Fibroblast of pulmonary artery (primary cell): Measurements from ENCODE around the gene ZNF3.

Source experiments
- DNase-seq: peaks from one replicate; pipeline ENCODE4 v3.0.0-alpha.2; 2010; ENCODE audit warnings: low read depth
- H3K4me3 ChIP-seq: replicated peaks from 2 replicates; pipeline ENCODE4 v1.5.1; 2011; ENCODE audit warnings: low read depth, mild to moderate bottlenecking, control low read depth, low read length, moderate library complexity
- TF ChIP-seq, protein P1 (sequence below): IDR thresholded peaks from 2 replicates; pipeline ENCODE4 v1.5.1; 2011; ENCODE audit warnings: mild to moderate bottlenecking, control low read depth, low read length, inconsistent platforms; ENCODE audit errors: missing control alignments

Gene ZNF3

DNA sequence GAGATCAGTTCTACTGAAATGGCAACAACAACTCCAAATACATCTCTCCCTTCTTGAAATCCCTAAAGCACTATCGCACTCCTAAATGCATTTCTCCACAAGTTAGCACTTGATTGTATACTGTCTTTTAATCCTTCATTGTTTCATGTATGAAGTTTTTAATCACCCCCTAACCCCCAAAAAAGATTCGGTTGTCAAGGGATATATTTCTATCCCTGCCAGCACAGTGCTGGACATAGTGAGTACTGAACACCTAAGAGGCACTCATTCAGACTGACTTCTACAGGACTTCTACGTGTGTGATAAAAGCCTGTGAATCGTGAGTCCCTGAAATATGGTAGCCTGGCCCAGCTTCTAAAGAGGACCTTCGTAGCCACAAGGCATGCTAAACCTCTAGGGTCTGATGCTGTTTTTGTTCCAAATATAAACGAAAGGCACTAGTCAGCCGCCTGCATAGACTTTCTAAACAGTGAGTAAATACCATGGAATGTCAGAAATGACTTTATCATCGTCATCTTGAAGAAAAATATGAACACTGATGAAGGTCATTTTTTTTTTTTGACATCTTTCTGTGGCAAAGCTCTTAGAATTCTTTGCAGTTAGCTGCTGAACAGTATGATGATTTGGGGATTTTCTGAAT is 46.5 kb downstream of the ZNF3 start:
- peak; percentile 27 for DNase-seq
- no peak overlapping the region for H3K4me3 ChIP-seq
- TF ChIP-seq, protein P1, sequence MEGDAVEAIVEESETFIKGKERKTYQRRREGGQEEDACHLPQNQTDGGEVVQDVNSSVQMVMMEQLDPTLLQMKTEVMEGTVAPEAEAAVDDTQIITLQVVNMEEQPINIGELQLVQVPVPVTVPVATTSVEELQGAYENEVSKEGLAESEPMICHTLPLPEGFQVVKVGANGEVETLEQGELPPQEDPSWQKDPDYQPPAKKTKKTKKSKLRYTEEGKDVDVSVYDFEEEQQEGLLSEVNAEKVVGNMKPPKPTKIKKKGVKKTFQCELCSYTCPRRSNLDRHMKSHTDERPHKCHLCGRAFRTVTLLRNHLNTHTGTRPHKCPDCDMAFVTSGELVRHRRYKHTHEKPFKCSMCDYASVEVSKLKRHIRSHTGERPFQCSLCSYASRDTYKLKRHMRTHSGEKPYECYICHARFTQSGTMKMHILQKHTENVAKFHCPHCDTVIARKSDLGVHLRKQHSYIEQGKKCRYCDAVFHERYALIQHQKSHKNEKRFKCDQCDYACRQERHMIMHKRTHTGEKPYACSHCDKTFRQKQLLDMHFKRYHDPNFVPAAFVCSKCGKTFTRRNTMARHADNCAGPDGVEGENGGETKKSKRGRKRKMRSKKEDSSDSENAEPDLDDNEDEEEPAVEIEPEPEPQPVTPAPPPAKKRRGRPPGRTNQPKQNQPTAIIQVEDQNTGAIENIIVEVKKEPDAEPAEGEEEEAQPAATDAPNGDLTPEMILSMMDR = no peak

DNA sequence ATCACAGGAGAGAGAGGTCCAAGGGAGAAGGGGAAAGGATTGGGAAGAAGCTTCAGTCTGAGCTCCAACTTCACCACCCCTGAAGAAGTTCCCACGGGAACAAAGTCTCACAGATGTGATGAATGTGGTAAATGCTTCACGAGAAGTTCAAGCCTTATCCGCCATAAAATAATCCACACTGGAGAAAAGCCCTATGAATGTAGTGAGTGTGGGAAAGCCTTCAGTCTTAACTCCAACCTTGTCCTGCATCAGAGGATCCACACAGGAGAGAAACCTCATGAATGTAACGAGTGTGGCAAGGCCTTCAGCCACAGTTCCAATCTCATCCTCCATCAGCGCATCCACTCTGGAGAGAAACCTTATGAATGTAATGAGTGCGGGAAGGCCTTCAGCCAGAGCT is 48.0 kb downstream of the ZNF3 start:
- H3K4me3 ChIP-seq = no peak overlapping the region
- TF ChIP-seq, protein P1 = no peak
- no peak for DNase-seq

DNA sequence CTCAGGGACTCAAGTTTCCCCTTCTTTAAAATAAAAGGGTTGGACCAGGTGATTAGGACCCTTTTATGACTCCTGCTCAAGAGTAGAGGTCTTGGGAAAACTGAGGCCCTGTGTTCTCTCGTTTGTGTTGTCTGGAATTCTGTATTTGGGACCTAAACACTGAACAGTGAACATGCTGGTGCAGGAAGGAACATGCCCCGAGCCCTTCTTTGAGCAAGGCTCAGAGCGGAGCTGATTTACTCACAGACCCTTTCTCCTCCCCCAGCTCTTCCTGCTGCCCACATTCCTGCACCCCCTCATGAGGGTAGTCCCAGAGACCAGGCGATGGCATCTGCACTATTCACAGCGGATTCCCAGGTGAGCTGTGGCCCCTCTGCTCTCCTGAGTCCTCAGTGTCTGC is 51.9 kb downstream of the ZNF3 start:
- DNase-seq = no peak
- TF ChIP-seq, protein P1 = no peak
- H3K4me3 ChIP-seq = no peak overlapping the region

DNA sequence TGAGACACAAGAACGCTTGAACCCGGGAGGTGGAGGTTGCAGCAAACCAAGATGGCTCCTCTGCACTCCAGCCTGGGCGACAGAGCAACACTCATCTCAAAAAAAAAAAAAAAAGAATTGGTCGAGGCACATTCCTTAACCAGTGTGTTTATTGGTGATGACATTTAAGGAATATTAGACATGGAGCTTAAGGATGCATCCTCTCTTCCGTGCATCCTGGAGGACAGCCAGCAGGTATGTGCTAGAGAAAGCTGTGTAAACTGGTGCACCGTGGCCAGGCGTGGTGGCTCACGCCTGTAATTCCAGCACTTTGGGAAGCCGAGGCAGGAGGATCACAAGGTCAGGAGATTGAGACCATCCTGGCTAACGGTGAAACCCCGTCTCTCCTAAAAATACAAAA is 54.3 kb downstream of the ZNF3 start:
- H3K4me3 ChIP-seq = no peak overlapping the region
- no peak for DNase-seq
- TF ChIP-seq, protein P1 = no peak

DNA sequence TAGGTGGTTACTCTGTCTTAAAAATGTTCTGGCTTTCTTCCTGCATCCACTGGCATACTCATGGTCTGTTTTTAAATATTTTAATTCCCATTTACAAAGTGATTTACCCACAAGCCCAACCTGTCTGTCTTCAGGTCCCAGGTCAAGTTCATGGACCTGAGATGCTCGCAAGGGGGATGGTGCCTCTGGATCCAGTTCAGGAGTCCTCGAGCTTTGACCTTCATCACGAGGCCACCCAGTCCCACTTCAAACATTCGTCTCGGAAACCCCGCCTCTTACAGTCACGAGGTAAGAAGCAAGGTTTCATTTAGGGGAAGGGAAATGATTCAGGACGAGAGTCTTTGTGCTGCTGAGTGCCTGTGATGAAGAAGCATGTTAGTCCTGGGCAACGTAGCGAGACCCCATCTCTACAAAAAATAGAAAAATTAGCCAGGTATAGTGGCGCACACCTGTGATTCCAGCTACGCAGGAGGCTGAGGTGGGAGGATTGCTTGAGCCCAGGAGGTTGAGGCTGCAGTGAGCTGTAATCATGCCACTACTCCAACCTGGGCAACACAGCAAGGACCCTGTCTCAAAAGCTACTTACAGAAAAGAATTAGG is 57.4 kb downstream of the ZNF3 start:
- H3K4me3 ChIP-seq = no peak overlapping the region
- TF ChIP-seq, protein P1 = no peak
- no peak for DNase-seq

DNA sequence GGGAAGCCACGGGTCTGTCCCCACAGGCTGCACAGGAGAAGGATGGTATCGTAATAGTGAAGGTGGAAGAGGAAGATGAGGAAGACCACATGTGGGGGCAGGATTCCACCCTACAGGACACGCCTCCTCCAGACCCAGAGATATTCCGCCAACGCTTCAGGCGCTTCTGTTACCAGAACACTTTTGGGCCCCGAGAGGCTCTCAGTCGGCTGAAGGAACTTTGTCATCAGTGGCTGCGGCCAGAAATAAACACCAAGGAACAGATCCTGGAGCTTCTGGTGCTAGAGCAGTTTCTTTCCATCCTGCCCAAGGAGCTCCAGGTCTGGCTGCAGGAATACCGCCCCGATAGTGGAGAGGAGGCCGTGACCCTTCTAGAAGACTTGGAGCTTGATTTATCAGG is 58.0 kb downstream of the ZNF3 start:
- DNase-seq = no peak
- TF ChIP-seq, protein P1 = no peak
- no peak overlapping the region for H3K4me3 ChIP-seq

DNA sequence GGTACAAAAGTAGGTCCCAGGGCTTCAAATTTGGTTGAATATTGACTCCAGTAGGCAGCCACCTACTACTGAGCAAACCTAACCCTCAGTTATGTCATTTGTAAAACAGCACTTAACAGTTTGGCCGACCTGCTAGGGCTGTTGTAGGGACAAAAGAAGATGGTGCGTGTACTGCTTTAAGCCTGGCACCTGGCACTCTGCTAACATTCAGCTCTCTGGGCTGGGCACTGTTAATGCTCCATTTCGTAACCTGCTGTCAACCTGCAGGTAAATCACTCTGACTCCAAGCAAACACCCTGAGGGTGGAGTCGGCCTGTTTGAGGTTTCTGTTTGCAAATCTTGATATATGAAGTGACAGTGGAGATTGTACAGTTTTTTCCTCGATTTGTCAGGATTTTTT is 58.9 kb downstream of the ZNF3 start:
- H3K4me3 ChIP-seq = no peak overlapping the region
- TF ChIP-seq, protein P1 = no peak
- no peak for DNase-seq
